ENCODE results near the gene IQCM. TPM values are rescaled to one million over a fixed set of nuclear protein-coding genes. Genes with fewer than 3 reads are reported as not detected.
"Not testable (repeated sequence)": the region's sequence is repeated elsewhere in the genome, so short reads cannot be mapped to it uniquely, and the experiment has no call there.

The IQCM gene
- polyA plus RNA-seq, 10 donors, result not detected

DNA sequence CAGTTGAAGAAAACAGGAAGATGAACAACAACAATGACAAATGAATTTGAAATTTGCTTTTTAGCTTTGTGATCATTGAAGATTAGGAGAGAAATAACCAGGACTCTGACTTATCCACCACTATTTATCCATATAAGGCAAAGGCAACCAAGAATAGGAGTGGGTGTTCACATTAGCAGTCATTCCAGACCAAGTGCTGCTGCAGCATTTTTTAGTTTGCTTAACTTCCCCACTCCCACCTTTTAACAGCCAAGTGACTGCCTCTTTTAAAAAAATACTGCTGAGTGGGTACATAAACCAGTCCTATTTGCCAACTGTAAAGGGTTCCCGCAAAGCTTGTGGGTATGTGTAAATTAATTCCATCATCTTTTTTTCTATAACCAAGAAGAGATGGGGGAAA, 230.9 kb downstream of the IQCM start:
- DNase-seq, result no peak

DNA sequence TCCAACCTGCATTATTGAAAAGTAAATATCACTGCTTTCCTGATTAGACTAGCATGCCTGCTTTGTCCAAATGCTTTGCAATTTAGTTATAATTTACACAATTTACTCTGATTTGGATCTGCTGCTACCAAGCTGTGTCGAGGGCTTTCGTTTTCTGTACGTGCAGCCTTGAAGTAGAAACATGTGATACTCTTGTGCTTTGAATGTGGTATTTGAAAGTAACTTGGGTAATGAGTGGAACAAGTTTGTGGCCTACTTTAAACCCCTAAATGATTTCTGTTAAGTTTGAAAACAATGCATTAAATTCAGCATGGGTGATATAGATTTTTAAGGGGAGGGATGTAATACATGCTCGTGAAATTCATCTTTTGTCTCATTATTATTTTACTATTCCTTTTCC, 240.7 kb downstream of the IQCM start:
- DNase-seq, result no peak

DNA sequence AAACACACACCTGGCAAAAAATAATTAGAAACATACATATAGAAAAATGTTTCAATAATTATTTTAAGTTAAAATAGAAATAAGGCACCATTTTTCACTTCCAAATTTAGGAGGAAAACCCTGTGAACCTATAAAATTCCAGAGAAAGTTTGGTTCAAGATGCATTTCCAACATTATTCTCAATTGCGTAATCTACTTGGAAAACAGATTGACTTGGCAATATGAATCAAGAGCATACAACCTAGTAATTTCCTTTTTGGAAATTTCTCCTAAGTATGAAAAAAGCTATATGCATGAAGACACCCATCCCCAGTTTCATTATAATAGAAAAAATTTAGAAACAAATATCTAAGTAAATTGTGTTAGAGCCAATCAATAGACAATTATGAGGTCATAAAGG, 242.9 kb downstream of the IQCM start:
- peak; percentile 5 to 42 (median 22) for DNase-seq

DNA sequence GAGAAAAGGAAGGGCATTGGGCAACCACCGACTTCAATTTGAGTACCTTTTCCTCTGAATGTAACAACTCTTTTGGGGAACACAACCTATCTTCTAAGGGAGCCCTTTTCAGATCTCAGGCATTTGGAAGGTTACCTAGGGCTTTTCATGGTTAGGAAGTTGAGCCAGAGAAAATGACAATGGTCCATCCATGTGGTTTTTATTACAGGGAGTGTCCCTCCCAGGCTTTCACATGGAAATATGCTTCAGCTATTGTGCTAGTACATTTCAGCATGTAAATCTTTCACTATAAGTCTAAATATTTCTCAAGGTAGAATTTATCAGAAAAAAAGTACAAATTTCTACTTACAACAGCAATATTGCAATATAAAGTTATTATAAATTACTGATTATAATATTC, 259.8 kb downstream of the IQCM start:
- peak in 1 of 3 donors; percentile 13 for DNase-seq

DNA sequence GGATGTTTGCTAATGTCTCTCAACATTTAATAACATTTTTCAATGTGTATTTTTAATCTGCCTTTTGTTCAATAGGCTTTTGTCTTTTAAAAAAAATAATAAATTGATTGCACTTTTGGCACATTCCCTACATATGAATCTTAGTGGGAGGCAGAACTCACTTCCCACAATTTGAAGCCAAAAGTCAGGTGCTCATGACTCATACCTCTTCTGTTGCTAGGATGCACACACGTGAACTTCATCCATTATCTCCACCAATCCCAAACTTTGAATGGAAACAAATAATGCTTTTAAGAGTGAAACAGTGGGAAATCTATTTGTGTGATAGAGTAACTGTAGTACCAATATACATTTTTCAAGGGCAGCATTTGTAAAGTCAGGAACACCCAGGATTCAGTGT, 260.5 kb downstream of the IQCM start:
- DNase-seq, result no peak

DNA sequence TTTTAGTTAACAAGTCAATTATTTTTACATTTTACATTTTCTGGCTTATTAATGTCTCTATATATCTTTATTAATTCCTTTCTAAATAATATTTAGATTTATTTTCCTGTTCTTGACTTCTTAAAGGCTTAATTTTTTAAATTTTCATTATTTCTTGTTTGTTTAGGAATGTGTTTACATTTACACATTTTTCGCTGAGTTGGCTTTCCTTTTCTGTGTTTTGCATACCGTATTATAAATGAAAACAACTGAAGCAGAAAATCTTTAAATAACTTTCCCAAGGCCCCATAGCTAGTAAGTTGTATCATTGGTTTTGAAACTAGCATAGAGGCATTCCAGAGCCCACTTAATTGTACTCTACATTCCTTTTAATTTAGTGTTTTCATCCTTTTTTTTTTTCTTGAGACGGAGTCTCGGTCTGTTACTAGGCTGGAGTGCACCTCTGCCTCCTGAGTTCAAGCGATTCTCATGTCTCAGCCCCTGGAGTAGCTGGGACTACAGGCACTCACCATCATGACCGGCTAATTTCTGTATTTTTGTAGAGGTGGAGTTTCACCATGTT, 261.6 kb downstream of the IQCM start:
- no peak for DNase-seq

- no peak for DNase-seq
These were observed 263.0 kb downstream of the IQCM start for GRCh38 chr4:149552601-149553000.

GRCh38 chr4:149549911-149550310, 265.7 kb downstream of the IQCM start:
- DNase-seq, result no peak

DNA sequence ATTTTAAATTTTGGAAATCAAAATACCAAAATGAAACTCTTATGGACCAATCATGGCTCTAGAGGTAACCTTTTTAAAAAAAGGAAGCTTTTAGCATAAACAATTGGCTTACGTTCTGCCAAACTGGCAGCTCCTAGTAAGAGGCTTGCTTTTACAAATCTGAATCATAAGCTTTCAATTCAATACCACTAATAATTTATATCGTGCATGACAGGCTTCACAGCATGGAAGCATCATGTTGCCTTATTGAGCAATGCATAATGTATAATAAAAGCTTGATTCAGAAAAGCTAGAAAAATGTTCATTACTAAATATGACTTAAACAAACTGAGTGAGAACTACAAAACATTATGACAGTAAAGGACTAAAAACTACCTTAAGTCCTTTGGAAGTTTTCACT, 280.9 kb downstream of the IQCM start:
- no peak for DNase-seq

- DNase-seq, result no peak
These were observed 283.8 kb downstream of the IQCM start for GRCh38 chr4:149531861-149532260.

DNA sequence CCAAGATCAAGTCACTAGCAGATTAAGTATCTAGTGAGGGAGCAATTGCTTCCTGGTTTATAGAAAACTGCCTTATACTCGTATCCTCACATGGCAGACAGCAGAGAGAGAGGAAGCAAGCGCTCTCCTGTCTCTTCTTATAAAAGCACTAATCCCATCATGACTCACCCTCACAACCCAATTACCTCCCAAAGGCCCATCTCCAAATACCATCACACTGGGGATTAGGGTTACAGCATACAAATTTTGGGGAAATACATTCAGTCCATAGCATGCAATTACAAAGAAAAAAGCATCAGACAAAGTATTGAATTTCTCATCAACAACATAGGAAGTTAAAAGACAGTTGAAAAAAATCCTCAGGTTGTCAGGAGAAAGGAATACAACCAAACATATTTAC, 292.6 kb downstream of the IQCM start:
- no peak for DNase-seq

DNA sequence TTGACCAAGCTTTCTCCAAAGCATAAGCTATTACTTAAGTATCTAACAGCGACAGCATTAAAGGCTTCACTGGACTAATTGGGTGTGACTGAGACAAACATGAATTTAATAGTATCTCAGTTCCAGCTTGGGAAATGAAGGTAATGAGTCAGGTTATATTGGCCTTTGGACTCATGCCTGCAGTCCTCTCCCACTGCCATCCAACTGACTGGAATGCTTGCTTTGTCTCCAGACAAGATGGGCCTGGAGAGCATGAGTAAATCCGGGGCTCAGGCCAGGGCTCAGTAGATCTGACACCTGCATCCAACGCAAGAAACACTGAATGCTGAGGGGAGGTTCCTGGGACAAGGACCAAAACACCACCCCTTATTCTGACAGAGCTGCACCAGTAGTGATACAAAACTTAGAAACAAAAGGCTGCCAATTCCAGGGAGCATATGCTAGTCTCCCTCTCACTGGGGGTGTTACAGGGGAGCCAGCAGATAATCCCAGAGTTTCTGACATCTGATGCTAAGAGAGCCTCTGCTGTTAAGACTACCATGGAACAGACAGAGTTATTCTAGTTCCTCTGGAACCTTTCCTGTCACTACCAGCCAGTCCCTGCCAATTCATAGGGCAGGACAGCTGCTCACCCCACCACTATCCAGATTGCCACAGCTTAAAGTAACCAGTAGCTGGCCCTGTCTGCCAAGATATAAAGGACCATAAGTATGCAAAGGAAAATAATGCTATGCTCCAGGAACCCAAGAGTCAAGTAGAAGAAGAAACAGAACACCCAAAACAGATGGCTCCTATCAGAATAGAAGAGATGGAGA, 293.8 kb downstream of the IQCM start:
- DNase-seq, result peak; percentile 34 to 55 (median 37)

- DNase-seq, result no peak
These were observed 297.2 kb downstream of the IQCM start for GRCh38 chr4:149518471-149518870.

- DNase-seq, result no peak
These were observed 302.6 kb downstream of the IQCM start for GRCh38 chr4:149513081-149513480.

- DNase-seq, result peak in 1 of 3 donors; percentile 37
These were observed 303.1 kb downstream of the IQCM start for GRCh38 chr4:149512501-149512900.

DNA sequence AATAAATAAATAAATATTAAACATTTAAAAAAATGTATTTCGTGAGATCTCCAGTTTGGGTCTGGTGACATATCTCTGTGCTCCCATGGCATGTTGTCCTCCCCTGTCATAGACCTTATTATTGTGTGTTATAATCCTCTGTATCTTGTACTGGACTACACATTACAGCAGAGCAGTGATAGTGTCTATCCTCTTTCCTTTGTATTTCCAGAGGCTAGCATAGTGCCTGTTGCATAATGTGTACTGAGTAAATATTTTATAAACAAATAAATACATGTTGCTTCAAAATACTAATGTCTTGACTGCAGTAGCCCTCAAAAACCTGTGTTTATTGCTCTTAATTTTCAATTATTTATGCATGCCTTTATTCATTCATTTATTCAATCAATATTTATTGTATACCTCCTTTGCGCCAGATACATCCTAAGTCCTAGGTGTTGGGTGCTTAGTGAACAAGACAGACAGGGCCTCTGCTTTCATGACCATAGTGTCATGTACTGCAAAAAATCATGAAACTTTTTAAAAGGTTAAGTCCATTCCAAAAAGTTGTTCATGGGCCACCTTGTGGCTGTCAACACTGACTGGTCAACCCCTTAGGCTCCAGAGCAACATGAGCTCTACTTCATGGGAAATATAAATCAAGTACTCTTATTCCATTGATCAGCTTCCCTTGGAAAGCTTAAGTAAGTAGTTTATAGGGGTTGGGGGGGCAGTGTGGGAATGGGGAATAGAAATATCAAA, 303.9 kb downstream of the IQCM start:
- DNase-seq, result no peak

GRCh38 chr4:149507309-149507708, 308.3 kb downstream of the IQCM start:
- not testable (repeated sequence) for DNase-seq

DNA sequence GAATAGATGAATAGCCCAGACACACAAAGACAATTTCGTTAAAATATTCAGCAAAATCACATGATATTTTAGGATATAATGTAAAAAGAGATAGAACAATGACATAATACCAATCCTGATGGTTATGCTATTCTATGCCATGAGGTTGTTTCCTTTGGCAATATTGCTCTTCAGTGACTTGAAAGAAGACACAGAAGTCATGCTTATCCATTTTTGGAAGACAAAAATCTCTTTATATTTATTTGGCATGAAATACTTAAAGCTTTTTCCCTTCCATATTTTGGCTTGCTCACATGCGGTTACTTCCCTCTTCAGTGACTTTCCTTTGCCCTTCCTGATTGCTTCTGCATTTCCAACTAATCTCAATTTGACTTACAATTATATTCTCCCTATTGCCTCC, 314.8 kb downstream of the IQCM start:
- no peak for DNase-seq

DNA sequence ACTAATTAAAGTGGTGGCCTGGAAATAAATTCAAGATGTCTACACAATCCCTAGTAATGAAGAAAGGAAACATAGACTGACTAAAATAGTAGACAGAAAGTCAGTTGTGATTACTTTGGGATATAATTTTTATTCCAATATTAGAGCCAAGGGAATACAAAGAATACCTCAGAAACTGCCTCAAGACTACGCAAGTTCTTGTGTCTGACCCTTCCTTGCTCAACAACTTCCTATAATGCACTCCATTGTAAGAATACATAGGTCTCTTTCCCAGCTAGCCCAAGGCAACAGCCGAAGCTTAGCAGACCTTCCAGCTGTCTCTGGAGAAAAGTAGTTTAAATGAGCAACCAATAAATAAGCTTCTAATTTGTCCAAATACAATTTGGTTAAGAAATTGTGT, 315.9 kb downstream of the IQCM start:
- no peak for DNase-seq

DNA sequence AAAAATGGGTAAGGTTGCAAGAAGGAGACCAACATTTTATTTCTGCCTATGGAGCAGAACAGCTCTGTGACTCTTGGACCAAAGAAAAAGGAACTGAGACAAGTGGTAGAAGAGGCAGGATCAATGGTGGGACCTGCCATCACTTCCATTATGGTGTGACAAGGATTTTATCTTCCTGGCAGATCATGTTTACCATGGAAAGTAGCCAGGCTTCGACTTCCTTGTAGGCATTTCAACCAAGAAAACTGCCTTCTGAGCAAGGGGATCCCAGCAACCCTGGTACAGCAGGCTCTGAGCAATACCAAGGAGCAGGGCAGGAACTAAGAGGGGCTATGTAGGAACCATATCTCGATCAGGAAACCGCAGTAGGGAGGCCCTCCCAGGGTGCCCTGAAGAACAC, 317.4 kb downstream of the IQCM start:
- no peak for DNase-seq

DNA sequence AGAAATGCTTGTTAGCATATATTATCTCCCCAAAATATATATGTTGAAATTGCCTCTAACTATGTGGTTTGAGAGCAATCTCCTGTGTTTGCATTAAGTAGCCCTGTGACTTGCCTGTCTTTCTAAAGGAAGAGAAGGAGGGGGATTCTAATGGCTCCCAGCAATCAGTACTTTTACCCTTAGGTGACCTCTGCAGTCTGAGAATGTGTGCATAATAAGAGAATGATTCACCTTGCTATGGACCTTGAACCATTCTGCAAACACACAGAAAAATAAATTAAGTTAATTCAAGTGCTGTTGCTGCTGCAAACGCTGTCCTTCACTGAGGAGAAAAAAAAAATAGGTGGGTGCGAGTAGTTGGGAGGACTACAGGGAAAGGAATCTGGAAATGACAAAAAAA, 322.2 kb downstream of the IQCM start:
- DNase-seq, result no peak

DNA sequence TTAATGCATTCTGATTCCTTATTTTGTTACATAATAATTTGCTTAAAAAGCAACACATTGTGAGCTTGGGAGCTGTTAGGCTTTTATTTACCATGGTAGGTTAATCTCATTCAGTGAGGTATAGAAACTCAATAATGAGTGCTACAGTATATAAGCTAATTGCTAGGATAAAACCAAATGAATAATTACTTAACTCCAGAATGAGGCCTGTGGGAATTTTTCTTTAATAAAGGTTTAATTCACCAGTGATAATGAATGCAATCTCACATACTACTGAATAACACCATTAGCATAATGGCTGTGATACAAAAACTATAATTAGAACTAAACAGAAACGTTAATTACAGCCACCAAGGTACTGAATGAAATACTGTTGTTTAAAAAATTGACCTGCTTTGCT, 326.3 kb downstream of the IQCM start:
- DNase-seq, result no peak

- DNase-seq, result no peak
These were observed 328.8 kb downstream of the IQCM start for GRCh38 chr4:149486861-149487260.
